Heart left ventricle (tissue), 16 donors: ENCODE measurements around the gene MYMX. TPM values are rescaled to one million over a fixed set of nuclear protein-coding genes. Genes with fewer than 3 reads are reported as not detected.

Source experiments
- ATAC-seq, 4 donors: fragments of 200-7000 bp; cut with Tn5 transposase; one replicate each; pipeline ENCODE4 v1.9.1; 2020 to 2022; ENCODE audit warnings: moderate library complexity in 4 of 4, mild to moderate bottlenecking in 3 of 4, moderate number of reproducible peaks in 1 of 4
- DNase-seq, 5 donors: peaks; one replicate each; pipeline ENCODE4 v3.0.0-alpha.2; 2020
- H3K27ac ChIP-seq, 12 donors: fragments of 200-600 bp; sonication (generic) in 4 of 12; one replicate each; pipeline versions ENCODE4 v1.5.0 to v1.8.0; 2016 to 2022; ENCODE audit warnings: mild to moderate bottlenecking in 2 of 12
- H3K27me3 ChIP-seq, 9 donors: fragments of 200-600 bp; sonication (generic) in 2 of 9; one replicate each; pipeline versions ENCODE4 v1.5.1 to v1.8.0; 2016 to 2022; ENCODE audit warnings: mild to moderate bottlenecking in 3 of 9
- H3K36me3 ChIP-seq, 9 donors: fragments of 200-600 bp; sonication (generic) in 2 of 9; one replicate each; pipeline versions ENCODE4 v1.5.0 to v1.8.0; 2018 to 2022; ENCODE audit warnings: mild to moderate bottlenecking in 2 of 9
- H3K4me1 ChIP-seq, 12 donors: fragments of 200-600 bp; sonication (generic) in 4 of 12; one replicate each; pipeline versions ENCODE4 v1.5.0 to v1.8.0; 2016 to 2022; ENCODE audit warnings: mild to moderate bottlenecking in 3 of 12
- H3K4me3 ChIP-seq, 12 donors: fragments of 200-600 bp; sonication (generic) in 4 of 12; one replicate each; pipeline versions ENCODE4 v1.5.0 to v1.8.0; 2017 to 2022; ENCODE audit warnings: mild to moderate bottlenecking in 9 of 12, moderate library complexity in 4 of 12
- H3K9me3 ChIP-seq, 12 donors: fragments of 200-600 bp; sonication (generic) in 4 of 12; one replicate each; pipeline versions ENCODE4 v1.5.0 to v1.8.0; 2016 to 2022; ENCODE audit warnings: mild to moderate bottlenecking in 1 of 12
- CTCF ChIP-seq, 12 donors: fragments of 200-600 bp; sonication (generic) in 4 of 12; IDR thresholded peaks; one replicate each; pipeline versions ENCODE4 v1.5.0 to v1.8.0; 2018 to 2022; ENCODE audit warnings: antibody characterized with exemption in 12 of 12, mild to moderate bottlenecking in 5 of 12
- POLR2A ChIP-seq, 2 donors: fragments of 450-650 bp; IDR thresholded peaks; one replicate each; pipeline ENCODE4 v1.6.1; 2017; ENCODE audit warnings: antibody characterized with exemption in 2 of 2, mild to moderate bottlenecking in 2 of 2, moderate library complexity in 2 of 2
- WGBS, 4 donors: extraction: QIAGEN DNeasy Blood & Tissue Kit in 2 of 4; methylation state at CpG; one replicate each; pipeline versions ENCODE4 v1.1.5 to v1.1.7; 2013 to 2018; 5-methylcytosine and 5-hydroxymethylcytosine counted together
- intact Hi-C, 10 donors: fragments of 100-400 bp; cut with DNase I; formaldehyde crosslinking; loops; one replicate each; pipeline versions ENCODE4 v1.11.1 to v1.14.2; 2022
- polyA plus RNA-seq, 2 donors: library from polyadenylated mRNA; stranded (reverse); fragments of 200-250 nt; gene quantifications; one replicate each; pipeline ENCODE4 v1.2.3, GENCODE V29; 2013
- total RNA-seq, 9 donors: library from RNA; depleted of rRNA in 2 of 9; stranded (reverse); fragments of >200 nt in 2 of 9; fragmentation: NEBNext Ultra II Directional in 3 of 9; extraction: Animal tissue kit (Norgen Biotek cat#: 25700) in 3 of 9; gene quantifications; one replicate each; pipeline versions ENCODE4 v1.1.0 to v1.2.4, GENCODE V29; 2016 to 2023
- donor health status: ischemic (EF 13 %, LVEDD 7.1; RV severe dilation, severe dysfunction).
- donor health status: healthy with polysubstance abuse.
- donor health status: DM: no; HTN: yes; CAD: no.
- donor health status: DM: no; HTN: no; CAD: no.
- donor health status: ischemic (EF 25% LVEDD 6.9; RV normal size, moderate dysfunction).
- donor health status: ischemic (EF 25% LVEDD 5.7; RV mildly dilated, moderate dysfunction).
- donor health status: healthy.
- donor health status: DM: yes; HTN: yes; CAD: no.
- donor health status: ischemic (EF 35%, LVEDD 5.7; RV mildly dilated, moderate dysfunction).
- donor health status: nonischemic (EF 11% LVEDD 7.7; RV severe dilation, severe dysfunction).
- donor health status: DM: yes; HTN: yes; CAD: no.
- donor health status: PGD.
- donor health status: ischemic (EF 29% LVEDD 5.4; RV normal size, mild dysfunction).
- donor health status: nonischemic (EF 23%, LVEDD 6.1; RV moderate dilation, normal function).

The MYMX gene
- total and polyA plus RNA-seq, 11 donors, result 0.31 to 0.96 (median 0.60) TPM; not detected in 4

DNA sequence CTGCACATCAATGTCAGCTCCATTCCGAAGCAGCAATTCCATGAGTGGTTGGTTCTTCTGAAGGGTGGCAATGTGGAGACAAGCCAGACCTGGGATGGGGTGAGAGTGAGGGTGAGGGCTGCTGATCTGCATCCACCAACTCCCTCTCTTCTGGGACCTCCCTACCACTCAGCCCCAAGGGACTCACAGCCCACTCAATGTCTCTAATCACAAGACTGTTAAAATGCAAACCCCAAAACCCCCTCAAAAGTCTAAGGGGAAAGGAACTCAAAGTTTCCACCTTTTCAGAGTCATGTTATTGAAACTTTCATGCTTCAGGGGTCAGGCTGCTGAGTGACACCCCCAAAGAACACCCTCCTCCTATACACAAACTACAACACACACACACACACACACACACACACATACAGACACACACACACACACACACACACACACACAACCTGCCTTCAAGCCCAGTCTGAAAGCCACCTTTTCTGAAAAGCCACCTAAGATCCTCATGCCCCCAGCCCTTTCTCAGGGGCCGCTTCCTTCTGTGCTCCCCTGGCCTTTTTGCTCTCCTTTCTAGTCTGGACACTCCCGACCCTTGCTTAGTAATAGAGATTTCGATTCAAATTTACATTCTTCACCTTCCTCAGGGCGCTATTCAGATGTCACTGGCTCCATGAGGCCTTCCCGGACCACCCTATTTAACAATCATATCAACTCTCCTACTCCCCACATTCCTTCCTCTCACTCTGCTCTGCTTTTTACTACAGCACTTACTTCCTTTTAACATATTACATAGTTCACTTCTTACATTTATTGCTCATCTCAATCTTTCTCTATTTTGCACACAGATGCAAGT, 43.9 kb downstream of the MYMX start:
- DNase-seq, result peak in 1 of 5 donors; percentile 1
- no peak overlapping the region for H3K4me3 ChIP-seq
- no peaks in the 10 kb centered on the region for H3K9me3 ChIP-seq
- no peak for ATAC-seq
- intact Hi-C loops, result loop anchor here in 1 of 10 donors (10.0 kb wide), 1 partner anchor 194 kb away; no protein-coding TSS in a partner anchor
- H3K27me3 ChIP-seq, result no peaks in the 10 kb centered on the region
- 90 to 94% (median 92%) methylated on average over 5 to 6 of the region's 6 CpGs for WGBS, 4 donors
- peaks cover 3 to 60% (median 40%) of the 10 kb centered on the region in 12 donors for H3K4me1 ChIP-seq
- H3K27ac ChIP-seq, result no peak overlapping the region
- peaks cover 0 to 43% (median 9%) of the 10 kb centered on the region in 9 donors for H3K36me3 ChIP-seq
- no peak for TF ChIP-seq POLR2A (IDR thresholded peaks at IDR 0.05)
- TF ChIP-seq CTCF (IDR thresholded peaks at IDR 0.05), result no peak

DNA sequence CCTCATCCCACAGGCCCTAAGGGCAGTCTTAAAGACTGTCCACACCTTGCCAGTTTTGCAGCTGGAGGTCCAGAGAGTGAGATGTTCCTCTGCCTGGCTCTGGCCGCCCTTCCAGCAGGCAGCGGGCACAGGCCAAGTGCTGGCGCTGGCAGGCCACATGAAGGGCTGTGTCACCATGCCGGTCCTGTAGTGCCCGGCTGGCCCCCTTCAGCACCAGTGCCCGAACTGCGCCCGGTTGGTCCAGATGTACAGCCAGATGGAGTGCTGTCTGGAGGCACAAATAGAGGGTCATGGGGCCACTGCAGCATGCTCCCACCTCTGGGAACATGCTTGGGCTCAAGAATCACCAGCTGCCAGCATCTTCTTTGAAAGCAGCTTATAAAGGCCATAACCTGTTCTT, 44.9 kb downstream of the MYMX start:
- intact Hi-C loops, result loop anchor here in 1 of 10 donors (10.0 kb wide), 1 partner anchor 193 kb away; no protein-coding TSS in a partner anchor
- 95 to 98% (median 97%) methylated on average over 8 of the region's 8 CpGs; no CpG with 5 or more reads in 1 of the 4 donors for WGBS, 4 donors
- DNase-seq, result peak in 1 of 5 donors; percentile 19
- no peak overlapping the region for H3K4me3 ChIP-seq
- peaks cover 3 to 56% (median 32%) of the 10 kb centered on the region in 12 donors for H3K4me1 ChIP-seq
- H3K27ac ChIP-seq, result no peak overlapping the region
- H3K36me3 ChIP-seq, result peaks cover 0 to 40% (median 6%) of the 10 kb centered on the region in 9 donors
- no peak for ATAC-seq
- TF ChIP-seq POLR2A (IDR thresholded peaks at IDR 0.05), result no peak
- TF ChIP-seq CTCF (IDR thresholded peaks at IDR 0.05), result no peak
- H3K9me3 ChIP-seq, result no peaks in the 10 kb centered on the region
- H3K27me3 ChIP-seq, result no peaks in the 10 kb centered on the region

DNA sequence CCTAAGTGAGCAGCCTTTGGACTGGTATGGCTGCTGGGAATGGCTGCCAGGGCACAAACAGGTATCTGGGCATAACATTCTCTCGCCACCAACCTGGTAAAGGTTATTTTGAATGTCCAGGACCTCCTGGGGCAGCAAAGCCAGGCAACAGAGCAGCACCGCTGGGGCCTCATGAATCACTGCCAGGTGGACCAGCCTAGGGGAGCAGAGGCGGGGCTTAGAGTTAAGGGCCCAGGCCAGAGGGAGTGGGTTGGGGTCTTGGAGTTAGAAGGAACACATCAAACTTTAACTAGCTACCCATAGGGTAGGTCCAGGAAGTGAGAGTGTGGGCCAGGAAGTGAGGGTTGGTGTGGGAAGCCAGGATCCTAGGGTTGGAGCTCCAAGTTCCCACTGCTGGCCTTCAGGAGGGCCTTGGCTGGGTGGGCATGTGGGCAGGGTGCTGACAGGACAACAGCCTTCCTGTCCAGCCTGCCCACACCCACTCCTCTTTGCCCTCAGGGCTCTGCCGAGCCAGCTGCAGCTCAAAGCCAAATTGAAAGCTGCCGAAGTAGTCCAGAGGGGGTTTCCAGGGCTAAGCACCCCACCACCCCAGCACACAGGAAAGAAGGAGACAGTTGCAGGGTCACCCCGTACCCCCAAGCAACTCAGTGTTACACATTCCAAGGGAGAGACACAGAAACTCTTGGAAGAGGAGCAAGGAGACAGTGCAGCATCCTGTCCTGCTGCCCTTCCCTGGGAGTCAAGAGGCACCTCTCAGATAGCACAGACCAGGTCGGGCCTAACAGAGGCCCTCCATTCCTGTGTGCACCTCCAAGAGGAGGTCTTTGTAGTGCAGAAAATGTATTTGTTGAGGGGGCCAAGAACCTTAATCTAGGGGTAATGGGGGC, 46.0 kb downstream of the MYMX start:
- TF ChIP-seq POLR2A (IDR thresholded peaks at IDR 0.05) (no peak), CTCF (IDR thresholded peaks at IDR 0.05) (no peak)
- WGBS, 4 donors, result 68 to 84% (median 73%) methylated on average over 5 to 7 of the region's 7 CpGs
- Histone ChIP-seq H3K27me3 (peaks cover 0 to under 1% (median 0%) of the 10 kb centered on the region in 9 donors), H3K36me3 (peaks cover 0 to 40% (median 6%) of the 10 kb centered on the region in 9 donors), H3K9me3 (no peaks in the 10 kb centered on the region), H3K27ac (peak overlapping the region in 3 of 12 donors; percentile 80 to 93 (median 82)), H3K4me1 (peaks cover 2 to 51% (median 28%) of the 10 kb centered on the region in 12 donors), H3K4me3 (peak overlapping the region in 7 of 12 donors; percentile 72 to 96 (median 81))
- intact Hi-C loops, result loop anchor here in 1 of 10 donors (10.0 kb wide), 1 partner anchor 192 kb away; no protein-coding TSS in a partner anchor
- no peak for ATAC-seq
- peak in 1 of 5 donors; percentile 27 for DNase-seq
